COR-L47 (cell line): ENCODE data around the gene LNPEP.

Source experiments
- DNase-seq: peaks from one replicate; lab custom pipeline; 2025; lab: John Stamatoyannopoulos, UW

Gene LNPEP

DNA sequence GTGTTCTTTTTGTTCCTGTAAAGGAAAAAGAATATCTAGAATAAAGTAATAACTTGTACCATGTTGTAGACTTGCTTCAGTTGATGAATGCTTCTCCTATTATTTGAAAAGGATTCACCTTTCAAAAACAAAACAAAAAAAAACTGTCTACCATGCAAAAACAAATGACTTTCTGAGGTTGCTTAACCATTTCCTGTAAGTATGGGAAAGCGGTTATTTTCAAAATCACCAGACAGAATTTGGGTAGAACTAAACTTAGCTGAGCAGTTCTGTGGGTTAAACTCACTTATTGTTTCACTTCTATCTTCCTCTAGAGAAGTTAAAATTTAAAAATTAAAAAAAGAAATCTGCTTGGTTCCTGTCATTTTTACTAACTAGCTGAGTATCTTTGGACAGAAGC, 25.2 kb downstream of the LNPEP start:
- DNase-seq = no peak

DNA sequence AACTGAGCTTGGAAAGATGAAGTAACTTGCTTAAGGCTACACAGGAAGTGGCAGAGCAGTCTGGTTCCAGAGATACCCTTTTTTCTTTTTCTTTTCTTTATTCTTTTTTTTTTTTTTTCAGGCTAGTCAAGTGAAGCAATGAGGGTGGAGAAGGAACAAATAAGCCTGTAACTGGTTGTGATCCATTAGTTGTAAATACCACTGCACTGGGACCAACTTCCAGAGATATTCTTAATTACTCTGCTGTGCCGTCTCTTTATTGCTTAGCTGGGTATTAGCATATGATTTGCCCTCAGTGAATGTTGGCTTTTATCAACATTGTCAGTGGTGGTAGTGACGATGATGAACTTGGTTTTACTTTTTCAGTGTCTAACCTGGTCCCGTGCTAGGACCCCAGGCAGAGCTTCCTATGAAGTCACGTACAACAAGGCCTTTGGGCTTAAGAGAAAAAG, 26.7 kb downstream of the LNPEP start:
- DNase-seq = no peak

DNA sequence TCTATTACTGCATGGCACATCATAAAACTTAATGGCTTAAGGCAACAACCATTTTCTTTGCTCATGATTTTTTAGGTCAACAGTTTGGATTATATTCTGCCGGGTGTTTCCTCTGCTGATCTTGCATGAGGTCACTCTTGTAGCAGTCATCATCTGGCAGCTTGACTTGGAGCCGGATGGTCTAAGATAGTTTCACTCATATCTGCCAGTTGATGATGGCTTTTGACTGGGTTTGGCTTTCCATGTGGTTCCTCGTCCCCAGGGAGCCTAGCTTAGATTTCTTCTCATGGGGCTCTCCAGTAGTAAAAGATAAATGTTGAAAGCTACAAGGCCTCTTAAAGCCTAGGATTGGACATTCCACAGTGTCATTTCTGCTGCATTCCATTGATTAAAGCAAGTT, 27.4 kb downstream of the LNPEP start:
- DNase-seq = no peak

DNA sequence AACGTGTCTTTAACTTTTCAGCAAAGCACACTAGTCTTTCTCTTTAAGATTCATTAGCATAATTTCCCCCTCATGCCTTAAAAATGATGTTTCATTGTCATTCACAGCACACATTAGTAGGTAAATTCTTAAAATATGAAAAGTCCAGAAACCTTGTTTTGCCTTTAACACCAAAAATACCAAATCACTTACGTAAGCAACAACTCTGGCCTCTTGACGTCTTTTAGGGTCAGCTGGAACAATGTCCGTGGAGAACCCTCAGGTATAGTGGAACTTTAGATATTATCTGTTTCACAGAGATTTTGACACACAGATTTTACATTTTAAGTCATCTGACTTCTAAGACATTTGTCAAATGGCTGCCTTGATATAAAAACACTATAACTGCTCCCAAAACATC, 30.9 kb downstream of the LNPEP start:
- DNase-seq = no peak

DNA sequence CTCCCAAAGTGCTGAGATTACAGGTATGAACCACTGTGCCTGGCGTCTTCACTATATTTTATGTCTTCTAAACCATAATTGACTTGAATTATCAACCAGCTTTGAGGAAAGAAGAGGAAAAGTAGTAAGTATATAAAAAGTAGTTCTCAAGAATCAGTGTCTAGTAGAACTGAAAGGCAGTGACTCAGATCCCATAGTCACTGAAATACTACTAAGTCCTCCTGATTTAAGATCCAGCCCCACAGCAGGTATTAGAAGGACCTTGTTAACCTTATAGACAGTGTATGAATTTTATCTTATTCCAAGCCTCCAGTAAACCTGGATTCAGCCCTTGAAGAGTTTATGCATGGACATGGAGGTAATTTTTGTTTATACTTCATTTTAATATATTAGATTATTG, 31.5 kb downstream of the LNPEP start:
- DNase-seq = no peak

DNA sequence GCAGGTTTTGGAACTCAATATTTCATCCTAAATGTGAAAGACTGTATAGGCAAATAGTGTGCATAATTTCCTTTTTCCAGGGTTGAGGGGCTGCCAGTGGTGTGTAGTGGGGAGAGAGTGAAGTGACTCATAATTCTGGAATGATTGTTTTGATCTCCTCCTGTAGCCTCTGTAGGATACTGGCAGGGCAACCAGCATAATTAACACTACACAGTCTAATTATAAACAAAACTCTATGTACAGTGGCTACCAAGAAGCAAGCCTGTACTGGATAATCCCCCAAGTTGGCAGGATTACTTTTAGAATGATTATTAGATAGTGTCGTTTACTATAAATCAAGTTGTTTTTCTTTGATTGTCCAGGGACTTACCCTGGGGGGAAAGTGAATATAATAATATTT, 32.2 kb downstream of the LNPEP start:
- DNase-seq = peak; percentile 64

DNA sequence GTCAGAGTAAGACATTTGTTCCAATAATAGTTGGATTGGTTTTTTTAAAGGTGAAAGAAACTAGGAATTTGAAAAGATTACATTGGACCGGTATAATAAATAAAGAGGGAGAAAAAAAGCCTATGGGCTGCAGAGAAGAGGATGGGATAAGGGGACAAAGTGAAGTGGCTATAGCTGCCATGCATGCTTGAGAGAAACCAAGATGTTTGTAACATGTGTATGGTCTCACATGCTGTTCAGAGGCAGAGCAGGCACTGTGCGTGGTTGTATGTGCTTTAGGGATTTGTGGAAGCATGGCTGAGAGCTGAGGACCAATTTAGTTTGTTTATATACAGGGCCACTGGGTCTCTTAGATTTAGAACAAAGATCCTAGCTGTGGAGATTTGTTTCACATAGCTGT, 32.7 kb downstream of the LNPEP start:
- no peak for DNase-seq

DNA sequence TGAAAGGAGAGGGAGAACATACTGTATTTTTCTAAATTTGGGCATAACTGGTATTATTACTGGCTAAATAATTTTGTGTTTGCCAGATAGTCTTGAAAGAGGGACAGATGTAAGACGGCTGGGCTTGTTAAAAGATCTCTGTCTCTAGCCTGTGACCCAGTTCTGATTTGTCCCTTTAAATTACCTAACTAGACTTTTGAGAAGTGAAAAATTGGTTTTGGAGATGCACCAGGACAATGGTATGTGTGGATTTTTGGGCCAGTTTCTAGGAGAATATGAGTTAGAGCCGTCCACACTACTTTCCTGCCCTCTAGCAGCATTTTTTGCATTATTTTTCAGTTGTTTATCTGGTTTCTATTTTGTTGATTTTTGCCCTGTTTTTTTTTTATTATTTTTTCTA, 33.5 kb downstream of the LNPEP start:
- no peak for DNase-seq

DNA sequence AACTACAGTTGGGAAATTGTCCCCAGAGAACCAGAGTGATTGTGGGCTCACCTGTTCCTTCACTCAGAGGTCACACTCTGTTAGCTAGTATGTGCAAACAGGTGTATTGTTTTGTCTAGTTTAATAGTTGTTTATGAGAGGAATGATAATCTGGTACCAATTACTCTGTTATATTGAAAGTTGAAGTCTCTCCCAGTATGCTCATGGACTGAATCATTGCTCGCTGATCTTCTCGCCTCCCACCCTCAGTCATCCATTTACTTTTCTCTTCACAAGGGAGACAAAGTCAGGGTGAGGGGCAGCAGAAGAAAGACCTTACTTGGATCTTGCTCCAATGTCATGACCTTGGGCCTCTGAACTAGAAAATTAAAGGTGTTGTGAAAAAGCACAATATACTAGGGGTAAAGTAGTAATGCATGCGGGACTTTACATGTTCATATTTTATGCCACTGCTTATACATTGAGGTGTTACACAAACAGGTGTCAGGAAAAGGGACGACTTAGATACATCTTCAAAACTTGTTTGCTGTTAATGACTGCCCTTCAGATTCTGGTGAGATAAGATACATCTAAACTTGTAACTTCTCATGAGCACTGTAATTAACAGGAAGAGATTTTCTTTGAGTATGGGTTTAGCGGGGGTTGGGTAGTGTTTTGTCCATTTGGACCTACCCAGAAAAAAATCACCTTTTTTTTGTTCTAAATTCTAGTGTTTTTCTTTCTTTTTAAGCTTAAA, 36.9 kb downstream of the LNPEP start:
- no peak for DNase-seq

DNA sequence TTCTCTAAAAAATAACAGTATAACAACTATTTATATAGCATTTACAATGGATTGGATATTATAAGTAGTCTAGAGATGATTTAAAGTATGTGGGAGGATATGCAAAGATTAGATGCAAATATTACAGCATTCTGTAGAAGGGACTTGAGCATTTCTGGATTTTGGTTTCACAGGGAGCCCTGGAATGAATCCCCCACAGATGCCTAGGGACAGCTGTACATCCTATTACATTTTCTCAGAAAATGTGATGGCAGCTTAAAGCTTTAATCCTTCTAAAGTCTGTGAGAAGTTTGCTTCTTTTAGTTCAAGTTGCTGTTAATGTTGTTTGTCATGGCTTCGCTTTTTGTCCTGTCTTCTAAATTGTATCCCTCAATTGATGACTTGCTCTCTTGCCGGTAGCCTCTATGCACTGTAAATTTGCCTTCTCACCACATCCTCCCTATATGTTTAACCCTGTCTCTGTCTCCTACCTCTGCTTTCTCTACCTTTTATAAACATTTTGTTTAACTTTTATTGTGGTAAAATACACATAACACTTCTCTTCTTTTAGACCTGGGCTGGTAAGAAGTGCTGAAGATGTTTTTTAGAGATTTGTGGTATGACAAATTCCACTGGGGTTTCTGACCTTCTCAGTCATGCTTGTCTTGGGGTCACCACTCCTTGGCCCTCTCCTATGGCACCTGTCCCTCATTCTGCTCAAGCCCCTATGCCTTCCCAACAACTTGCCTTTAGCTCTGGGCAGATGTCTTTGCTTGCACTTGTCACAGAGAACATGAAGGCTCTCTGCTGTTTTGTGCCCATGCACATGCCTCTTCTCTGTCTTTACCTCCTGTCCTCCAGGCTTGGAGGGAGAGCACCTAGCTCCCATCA, 37.9 kb downstream of the LNPEP start:
- no peak for DNase-seq

DNA sequence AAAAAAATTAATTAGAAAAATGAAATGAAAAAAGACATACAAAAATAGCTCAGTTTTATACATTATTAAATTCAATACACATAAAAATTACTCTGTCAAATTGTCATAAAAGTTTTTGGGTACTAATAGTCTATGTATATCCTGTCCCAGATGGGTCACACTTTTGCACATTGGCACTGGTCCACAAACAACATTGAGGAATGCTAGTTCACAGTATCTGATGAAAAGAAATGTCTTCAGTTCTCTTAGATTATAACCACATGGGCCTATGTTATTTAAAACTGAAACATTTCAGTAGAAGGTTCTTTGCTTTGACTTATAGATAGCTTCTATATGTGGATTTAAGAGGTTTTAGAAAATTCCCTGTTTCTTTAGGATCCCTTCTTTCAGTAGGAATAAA, 39.8 kb downstream of the LNPEP start:
- DNase-seq = no peak

DNA sequence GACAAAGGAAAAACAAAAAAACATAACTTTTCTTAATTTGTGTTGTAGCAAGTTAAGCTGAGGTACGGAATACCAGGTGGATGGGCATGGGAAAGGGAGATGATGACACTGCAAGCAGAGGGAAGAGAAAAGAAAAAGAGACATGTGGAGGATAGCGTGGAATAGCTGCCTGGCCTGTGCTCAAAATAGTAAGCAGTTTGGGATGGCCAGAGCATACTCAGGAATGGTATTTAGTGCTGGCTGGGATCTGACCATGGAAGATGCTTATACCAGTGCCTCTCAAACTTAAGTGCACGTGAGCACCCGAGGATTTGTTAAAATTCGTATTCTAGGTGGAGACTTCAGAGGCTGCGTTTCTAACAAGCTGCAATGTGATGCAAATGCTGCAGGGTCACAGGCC, 41.3 kb downstream of the LNPEP start:
- DNase-seq = no peak

DNA sequence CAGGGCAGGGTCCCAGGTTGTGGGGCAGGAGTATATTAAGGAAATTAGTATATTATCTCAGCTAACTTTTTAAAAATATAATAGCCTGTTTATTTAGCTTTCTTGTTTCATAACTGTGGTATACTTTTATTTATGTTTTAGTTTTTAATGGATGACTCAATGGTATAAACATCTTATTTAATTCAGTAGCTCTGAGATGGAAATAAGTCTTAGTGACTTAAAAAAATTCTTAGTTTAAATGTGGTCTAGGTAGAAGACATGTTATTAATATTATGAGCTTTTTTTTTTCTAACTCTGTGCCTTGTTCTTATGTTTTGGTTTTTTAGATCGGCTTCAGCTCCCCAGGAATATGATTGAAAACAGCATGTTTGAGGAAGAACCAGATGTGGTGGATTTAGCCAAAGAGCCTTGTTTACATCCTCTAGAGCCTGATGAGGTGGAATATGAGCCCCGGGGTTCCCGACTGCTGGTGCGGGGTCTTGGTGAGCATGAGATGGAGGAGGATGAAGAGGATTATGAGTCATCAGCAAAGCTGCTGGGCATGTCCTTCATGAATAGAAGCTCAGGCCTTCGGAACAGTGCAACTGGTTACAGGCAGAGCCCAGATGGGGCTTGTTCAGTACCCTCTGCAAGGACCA, 43.1 kb downstream of the LNPEP start:
- DNase-seq = no peak

DNA sequence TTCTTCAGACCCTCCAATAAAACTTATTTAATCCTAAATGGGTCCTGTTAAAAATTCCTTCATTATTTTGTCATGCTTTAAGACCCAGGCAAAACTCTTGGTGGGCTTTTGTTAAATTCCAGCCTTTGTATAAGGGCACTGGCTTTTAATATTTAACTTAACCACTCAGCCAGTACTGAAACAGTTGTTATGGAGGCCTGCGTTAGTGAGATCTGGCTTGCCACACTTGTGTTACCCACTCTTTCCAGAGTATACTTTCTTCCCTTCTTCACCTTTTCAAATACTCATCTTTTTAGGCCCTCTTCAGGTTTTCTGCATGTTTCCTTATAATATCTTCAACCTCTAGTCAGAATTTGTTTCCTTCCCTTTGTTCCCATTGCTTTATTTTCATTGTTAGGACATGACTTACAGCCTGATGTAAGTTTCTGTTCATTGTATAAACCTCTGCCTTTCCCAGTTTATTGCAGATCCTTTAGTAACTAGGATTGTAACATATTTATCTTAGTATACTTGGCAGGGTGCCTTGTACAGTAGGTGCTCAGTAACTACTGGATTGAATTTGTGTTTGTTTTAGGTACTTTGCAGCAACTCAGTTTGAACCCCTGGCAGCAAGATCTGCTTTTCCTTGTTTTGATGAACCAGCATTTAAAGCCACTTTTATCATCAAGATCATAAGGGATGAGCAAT, 48.8 kb downstream of the LNPEP start:
- no peak for DNase-seq

DNA sequence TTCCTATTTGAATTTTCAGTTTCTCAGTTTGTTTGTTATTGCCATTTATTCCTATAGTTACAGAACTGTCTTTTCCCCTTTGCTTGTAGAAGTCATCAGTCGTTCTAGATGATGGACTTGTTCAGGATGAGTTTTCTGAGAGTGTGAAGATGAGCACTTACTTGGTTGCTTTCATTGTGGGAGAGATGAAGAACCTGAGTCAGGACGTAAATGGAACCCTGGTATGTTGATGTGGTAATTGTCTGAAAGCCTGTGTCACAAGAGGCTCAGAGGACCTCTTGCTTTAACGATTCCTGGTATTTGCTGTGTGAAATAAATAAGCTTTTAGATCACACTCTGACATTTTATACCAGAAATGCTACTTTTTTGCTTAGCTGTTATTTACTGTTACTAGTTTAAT, 50.6 kb downstream of the LNPEP start:
- DNase-seq = no peak

DNA sequence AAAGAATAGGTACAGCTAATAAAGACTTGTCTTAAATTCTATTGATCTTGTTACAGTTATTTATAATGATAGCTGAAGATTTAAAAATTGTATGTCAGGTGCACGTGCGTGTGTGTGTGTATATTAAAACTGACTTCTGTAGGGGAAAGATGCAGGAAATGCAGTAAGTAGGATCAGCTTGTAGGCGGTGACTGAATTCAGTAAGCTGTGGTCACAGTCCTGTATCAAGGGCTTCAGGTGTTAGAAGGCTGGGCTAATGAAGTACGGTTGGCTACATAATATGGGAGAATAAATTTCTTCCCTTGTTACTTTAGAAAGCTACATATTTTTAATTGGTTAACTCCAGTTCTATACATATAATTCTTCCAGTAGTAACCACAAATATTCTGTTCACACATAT, 54.2 kb downstream of the LNPEP start:
- DNase-seq = no peak

DNA sequence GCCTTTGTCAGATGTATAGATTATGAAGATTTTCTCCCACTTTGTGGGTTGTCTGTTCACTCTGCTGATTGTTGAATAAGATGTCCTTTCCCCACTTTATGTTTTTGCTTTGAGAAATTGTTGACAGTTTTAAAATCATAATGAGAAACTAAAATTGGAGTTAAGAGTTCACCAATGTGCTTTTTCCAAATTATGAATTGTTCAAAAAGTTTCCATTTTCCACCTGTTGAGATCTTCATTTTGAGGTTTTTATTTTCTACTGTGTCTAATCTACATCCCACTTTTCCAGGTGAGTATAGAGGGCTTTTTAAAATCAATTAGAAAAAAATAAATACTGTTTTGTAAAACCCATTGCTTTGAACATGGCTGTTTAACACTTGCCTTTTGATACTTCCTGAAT, 55.8 kb downstream of the LNPEP start:
- DNase-seq = no peak

DNA sequence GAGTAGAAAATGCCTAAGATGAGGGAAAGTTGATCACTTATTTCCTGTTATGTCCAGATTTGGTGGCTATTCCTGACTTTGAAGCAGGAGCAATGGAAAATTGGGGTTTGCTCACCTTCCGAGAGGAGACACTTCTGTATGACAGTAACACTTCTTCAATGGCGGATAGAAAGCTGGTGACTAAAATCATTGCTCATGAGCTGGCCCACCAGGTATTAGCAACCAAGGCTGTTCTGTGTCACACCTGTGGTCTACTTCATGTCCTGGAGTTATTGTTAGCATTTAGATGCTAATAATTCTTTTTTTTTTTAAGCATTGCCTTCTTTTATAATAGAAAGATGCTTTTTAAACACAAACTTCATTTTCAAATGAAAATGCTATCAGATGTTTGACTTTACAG, 57.9 kb downstream of the LNPEP start:
- DNase-seq = no peak

DNA sequence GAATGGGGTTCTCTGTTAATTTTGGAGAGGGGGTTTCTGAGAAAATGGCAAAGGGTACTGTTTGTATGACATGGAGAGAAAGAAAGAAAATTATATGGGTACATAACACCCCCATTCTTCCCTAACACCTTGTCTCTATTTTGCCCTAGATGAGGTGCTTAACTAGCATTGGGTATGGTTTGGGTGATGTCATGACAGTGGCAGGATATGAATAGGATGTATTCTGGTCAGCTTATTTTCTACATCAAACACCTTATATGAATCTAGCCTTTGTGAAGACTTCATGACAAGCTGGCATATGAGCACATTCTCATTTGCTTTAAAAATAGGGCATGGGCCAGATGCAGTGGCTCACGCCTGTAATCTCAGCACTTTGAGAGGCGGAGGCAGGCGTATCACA, 58.6 kb downstream of the LNPEP start:
- DNase-seq = no peak

DNA sequence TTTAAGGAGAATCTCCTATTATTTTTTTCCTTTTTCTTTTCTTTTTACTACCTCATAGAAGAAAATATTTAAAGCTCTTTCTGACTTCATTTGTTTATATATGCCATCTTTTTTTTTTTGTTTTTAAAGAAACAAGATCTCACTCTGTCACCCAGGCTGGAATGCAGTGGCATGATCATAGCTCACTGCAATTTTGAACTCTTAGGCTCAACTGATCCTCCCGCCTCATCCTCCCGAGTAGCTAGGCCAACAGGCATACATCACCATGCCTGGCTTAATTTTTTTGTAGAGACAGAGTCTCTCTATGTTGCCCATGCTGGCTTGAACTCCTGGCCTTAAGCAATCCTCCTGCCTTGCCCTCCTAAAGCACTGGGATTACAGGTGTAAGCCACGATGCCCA, 59.5 kb downstream of the LNPEP start:
- DNase-seq = no peak

DNA sequence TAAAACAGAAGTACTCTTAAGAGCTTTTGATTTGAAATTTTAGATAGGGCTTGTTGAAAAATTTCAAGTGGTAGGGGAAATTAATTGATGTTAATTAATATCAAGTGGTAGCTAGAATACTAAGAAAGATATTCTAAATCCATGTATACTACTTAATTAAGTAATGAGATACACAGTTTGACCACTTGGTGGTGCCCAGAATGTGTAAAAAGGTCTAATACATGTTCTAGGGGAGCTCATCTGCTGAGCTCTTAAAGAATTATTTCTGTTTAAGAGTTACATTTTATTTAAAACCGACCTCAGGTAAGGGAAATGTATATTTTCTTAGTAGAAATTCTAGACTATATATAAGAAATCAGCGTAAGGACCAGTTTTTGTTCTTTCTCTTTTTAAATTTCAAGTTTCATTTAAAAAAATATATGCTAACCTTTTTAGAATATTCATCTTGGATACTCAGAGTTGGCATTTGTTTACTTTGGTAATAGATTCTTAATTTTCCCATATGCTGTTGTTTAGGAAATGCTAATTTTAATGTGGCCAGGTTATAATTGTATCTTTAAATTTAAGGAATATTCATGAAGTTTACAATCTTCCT, 61.5 kb downstream of the LNPEP start:
- peak; percentile 55 for DNase-seq

DNA sequence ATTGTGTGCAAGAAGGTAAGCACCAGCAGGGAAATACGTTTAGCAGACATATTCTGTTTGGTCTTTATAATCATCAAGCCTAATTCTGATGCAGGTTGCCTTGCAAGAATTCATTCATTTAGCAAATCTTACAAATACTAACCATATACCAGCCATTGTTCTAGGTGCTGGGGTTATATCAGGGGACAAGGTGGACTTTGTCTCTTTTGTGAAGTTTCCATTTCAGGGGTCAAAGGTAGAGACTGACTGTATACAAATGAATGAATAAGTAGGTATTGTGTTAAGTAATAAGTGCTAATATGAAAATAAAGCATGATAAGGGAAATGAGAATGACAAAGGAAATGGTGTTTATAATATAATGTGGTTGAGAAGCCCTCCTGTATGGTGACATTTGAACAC, 64.0 kb downstream of the LNPEP start:
- DNase-seq = no peak
